Activated CD4-positive, CD25-positive, alpha-beta regulatory T cell treated with anti-CD3 and anti-CD28 coated beads, Interleukin-2, amount 50 U/mL, for 72 hours (primary cell): ENCODE results near the gene SLMAP.

Experiments used
- DNase-seq: peaks from one replicate; pipeline ENCODE4 v3.0.0; 2021

Gene SLMAP

GRCh38 chr3:57752307-57752706 lies 3.8 kb upstream of the SLMAP start:
- no peak for DNase-seq

DNA sequence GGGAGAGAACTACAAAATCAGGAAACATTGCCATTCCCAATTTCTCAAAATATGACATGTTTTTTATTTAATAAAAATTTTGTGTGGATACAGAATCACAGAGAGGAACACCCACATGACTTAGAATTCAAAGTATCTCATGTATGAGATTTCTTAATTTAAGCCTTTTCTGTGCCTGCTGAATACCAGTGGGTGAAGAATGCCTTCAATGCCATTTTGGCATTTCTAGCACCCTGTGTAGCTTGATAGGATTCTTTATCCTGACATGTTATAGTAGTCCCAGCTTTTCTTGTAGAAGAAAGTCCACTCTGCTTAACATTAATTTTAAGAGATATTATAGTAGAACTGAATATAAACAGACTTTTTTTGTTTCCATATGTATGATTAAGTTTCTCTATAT lies 3.1 kb upstream of the SLMAP start:
- no peak for DNase-seq

DNA sequence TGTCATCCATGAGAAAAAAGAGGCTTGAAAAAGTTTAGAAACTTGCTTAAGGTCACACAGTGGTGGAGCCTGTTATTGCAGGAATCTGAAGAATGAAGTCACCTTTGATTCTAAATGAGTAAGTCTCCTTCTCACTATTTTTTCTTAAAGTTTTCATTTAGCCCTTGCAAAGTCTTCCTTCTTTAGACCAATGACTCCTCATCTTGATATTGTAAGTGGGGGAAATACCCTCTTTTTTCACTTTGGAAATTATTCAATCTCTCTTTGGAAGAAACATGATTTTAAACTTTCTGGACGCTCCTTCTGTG lies 787 bp upstream of the SLMAP start:
- DNase-seq = no peak

- DNase-seq = peak; percentile 49
These were observed 656 bp downstream of the SLMAP start for GRCh38 chr3:57756528-57757401.

- no peak for DNase-seq
These were observed 1.7 kb downstream of the SLMAP start for GRCh38 chr3:57757642-57758297.

DNA sequence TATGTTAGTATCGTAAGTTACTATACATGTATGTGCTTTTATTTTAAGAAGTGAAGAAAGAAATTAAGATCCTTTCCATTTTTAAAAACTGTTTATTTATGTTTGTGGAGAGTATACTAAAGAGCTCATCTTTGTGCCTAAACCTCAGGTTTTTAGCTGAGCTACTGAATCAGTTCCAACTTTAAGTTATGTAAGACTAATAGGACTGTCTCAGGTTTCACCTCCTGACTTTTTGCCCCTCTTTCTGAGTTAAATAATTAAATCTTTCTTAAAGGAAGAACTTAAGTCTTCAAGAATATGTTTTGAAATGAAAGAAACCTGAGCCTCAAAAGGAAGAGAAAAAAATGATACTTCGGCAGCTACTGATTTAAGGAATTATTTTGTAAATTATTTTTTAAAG lies 2.6 kb downstream of the SLMAP start:
- no peak for DNase-seq

GRCh38 chr3:57764794-57765193 lies 8.7 kb downstream of the SLMAP start:
- no peak for DNase-seq

- DNase-seq = no peak
These were observed 12.5 kb downstream of the SLMAP start for GRCh38 chr3:57768595-57768994.

- no peak for DNase-seq
These were observed 14.1 kb downstream of the SLMAP start for GRCh38 chr3:57770009-57770827.

GRCh38 chr3:57772251-57772650 lies 16.1 kb downstream of the SLMAP start:
- DNase-seq = no peak

DNA sequence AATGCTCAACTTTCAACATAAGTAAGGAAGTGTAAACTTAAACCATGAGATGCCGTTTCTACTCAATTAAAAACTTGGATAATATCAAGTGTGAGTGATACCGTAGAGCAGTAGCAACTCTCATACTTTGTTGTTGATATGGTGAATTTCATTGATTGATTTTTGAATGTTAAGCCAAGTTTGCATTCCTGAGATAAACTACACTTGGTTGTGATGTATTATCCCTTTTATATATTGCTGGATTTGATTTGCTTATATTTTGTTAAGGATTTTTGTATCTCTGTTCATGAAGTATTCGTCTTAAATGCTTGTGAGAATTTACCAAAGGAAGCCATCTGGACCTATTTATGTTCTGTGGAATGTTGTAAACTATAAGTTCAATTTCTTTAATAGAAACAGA lies 21.7 kb downstream of the SLMAP start:
- no peak for DNase-seq

- no peak for DNase-seq
These were observed 22.4 kb downstream of the SLMAP start for GRCh38 chr3:57778494-57778893.

- DNase-seq = no peak
These were observed 23.6 kb downstream of the SLMAP start for GRCh38 chr3:57779666-57780065.

- DNase-seq = no peak
These were observed 27.3 kb downstream of the SLMAP start for GRCh38 chr3:57783186-57784088.

DNA sequence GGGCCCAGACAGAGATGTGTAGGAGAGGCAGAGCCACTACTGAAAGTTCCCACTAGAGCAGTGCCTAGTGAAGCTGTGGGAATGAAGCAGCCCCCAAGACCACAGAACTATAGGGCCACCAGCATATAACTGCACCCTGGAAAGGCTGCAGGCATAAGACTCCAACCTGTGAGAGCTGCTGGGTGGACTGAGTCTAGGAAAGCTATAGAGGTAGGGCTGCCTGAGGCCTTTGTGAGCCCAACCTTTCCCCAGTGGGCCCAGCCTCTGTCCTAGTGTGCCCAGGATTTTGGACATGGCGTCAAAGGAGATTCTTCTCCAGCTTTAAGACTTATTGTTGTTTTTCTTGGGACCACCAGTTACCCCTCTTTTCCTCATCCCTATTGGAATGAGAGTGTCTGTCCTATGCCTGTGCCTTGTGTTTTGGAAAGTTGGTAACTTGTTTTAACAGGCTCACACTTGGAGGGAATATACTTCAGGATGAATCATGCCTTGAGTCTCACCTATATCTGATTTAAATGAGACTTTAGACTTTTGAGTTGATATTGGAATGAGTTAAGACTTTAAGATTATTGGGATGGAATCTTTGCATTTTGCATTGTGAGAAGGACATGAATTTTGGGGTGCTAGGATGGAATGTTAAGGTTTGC lies 28.1 kb downstream of the SLMAP start:
- no peak for DNase-seq

GRCh38 chr3:57785446-57785845 lies 29.3 kb downstream of the SLMAP start:
- no peak for DNase-seq

- DNase-seq = no peak
These were observed 31.9 kb downstream of the SLMAP start for GRCh38 chr3:57787867-57788623.

- no peak for DNase-seq
These were observed 32.5 kb downstream of the SLMAP start for GRCh38 chr3:57788624-57789018.

GRCh38 chr3:57791245-57791644 lies 35.1 kb downstream of the SLMAP start:
- DNase-seq = no peak

GRCh38 chr3:57792198-57792597 lies 36.1 kb downstream of the SLMAP start:
- DNase-seq = no peak

GRCh38 chr3:57793737-57794187 lies 37.7 kb downstream of the SLMAP start:
- DNase-seq = no peak
